IPS DF 4.7 (cell line): ENCODE measurements around the gene UBA3.

ENCODE experiments used
- DNase-seq: peaks from one replicate; pipeline ENCODE4 v3.0.0-alpha.2; 2013; ENCODE audit warnings: low spot score; ENCODE audit errors: extremely low read depth

UBA3 gene

DNA sequence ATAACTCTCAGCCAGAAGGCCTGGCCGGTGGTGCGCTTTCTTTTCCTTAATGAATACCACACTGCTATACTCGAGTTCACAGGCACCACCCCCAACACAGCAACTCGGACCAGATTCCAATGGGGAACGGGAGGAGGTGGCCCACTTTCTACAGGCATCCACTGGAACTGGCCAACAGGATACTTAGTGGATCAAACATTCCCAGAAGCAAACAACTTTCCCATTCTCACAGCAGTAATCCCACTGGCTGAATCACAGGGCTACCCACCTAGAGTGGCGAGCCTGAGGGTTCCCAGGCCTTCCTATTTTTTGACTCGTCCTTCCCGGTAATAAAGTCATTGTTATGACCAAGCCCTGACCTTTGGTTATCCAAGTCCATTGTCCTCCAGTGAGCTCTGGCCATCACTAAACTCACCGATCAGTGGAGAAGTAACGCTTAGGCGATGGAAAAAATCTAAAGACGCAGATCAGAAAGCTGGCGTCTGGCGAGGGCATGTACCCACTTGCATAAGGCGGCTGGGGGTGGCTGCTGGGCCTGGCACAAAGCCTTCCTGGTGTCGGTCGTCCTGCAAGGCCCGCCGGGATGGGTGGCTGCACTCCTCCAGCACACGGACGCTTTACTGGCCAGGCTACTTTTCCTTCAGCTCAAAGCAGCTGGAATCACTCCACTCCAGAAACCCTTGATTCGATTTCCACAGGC lies 67.9 kb downstream of the UBA3 start:
- DNase-seq = no peak

GRCh38 chr3:69011096-69011730 lies 69.0 kb downstream of the UBA3 start:
- no peak for DNase-seq

DNA sequence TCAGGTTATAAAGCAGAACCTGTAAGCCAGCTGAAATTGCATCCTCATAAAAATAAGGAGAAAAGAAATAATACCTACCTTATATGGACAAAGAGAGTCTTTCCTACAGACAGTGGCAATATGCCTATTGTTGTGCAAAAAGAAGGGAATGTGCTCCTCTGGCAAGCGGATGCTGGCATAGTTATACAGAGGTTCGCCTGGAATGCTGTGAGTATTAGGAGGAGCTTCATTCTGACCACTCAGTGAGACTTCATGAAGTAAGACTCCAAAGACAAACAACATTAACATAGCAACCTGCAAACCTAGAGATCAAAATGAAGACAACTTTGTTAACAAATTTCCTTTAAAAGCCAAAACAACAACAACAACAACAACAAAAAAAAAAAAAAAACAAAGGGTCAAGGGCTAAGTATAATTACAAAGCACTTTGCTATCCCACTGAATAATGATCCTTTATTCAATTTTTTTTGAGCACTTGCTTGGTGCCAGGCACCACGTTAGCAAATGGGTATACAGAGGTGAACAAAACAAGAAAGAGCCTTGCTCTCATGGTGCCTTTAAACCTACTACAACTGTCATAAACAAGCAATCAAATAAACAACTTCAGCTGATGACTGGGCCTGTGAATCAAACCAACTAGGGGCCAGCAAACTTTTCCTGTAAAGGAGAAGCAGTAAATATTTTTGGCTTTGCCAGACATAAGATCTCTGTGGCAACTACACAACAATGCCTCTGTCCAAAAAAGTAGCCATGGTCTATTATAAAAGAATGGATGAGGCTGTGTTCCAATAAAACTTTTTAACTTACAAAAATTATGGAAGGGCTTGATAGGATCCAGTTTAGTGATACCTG lies 70.4 kb downstream of the UBA3 start:
- DNase-seq = peak; percentile 89

- DNase-seq = no peak
Observed at GRCh38 chr3:69008980-69009379, 71.2 kb downstream of the UBA3 start.

DNA sequence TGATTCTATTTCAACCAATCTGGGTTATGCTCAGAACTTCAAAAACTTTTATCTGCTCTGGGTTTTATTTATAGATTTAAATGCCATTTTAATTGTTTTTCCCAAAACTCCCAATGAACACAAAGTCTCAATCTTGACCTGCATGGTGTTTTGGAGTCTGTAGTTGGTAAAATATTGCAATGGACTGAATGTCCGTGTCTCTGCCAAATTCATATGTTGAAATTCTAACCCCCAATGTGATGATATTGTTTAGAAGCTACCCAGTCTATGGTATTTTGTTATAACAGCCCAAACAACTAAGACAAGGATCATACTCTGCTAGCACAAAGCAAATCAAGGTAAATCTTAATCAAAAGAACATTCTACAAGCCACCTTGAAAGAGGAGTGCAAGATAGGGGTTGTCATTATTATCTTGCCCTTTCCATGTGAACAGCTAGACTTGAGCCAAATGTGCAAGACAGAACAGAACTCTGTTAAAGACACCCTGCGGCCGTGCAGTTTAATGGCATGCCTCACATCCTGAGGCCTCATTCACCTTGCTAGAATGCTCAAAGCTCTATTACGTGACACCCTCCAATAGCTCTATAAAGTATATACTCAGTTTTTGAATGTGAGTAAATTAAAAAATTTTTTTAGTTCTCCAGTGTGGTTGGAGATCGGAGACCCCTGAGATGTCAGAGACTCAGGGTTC lies 74.2 kb downstream of the UBA3 start:
- no peak for DNase-seq

GRCh38 chr3:69005071-69005790 lies 74.9 kb downstream of the UBA3 start:
- DNase-seq = no peak
